ENCODE measurements around the gene PHF24. TPM values are rescaled to one million over a fixed set of nuclear protein-coding genes. Genes with fewer than 3 reads are reported as not detected.

The PHF24 gene
- polyA plus RNA-seq, 1 of the 3 experiments (the other 2 are of a cell fraction), result not detected

DNA sequence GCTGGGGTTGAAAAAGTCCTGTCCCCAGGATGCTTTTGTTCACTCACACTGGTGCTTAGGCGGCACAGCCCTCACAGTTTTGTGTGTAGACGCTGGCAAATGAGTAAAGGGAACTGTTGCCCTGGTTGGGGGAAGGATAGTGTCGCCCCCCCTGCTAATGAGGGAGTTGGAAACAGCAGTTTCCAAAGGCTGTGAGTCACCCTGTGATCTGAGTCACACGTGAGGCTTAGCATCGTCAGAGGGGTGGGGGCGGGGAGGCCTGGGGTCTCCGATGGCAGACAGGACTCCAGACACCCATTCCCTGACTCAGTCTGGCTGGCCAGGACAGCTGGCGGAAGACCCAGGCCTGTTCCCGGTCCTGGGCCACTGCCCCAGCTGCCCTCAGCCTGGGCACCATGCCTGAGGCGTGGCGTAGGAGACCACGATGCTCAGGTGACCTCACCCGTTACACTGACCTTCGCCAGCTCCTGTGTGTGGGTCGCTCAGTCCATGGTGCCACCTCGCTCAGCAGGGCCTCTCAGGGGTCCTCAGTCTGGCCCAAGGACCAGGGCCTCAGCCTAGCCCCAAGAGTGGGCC, 34.4 kb downstream of the PHF24 start:
- no peaks in the 10 kb centered on the region for H3K27me3 ChIP-seq (ENCODE audit: insufficient read depth)
- H3K36me3 ChIP-seq (replicated peaks in 1 of 2; ENCODE audit: control insufficient read depth in 1 of 2, insufficient read depth in 2 of 2, low read length in 1 of 2), result peaks cover 7 to 15% of the 10 kb centered on the region in 2 experiments
- H3K9me2 ChIP-seq, result no peaks in the 10 kb centered on the region
- H4K20me1 ChIP-seq (ENCODE audit: insufficient read depth), result no peaks in the 10 kb centered on the region
- ChIA-PET POLR2A (interaction anchor here (1.7 kb wide), 1 partner anchor 93 kb away, joined by 5 read pairs; no protein-coding TSS in a partner anchor), CTCF (interaction anchor here (1.1 to 8.5 kb wide), 3 partner anchors 59 to 96 kb away, joined by 3 to 174 read pairs (median 9); partner anchors contain the start of gene VCP)
- WGBS (ENCODE audit: low lambda C conversion rate), result 17% methylated on average over 3 of the region's 16 CpGs
- peak overlapping the region; percentile 75 to 88 for H3K27ac ChIP-seq (ENCODE audit: low read depth in 2 of 2, low read length in 1 of 2)
- no peak for DNase-seq
- H3F3A ChIP-seq (replicated peaks; ENCODE audit: insufficient read depth), result peaks cover 24% of the 10 kb centered on the region
- H3K9ac ChIP-seq, result no peak overlapping the region
- H3K4me2 ChIP-seq, result peak overlapping the region; percentile 48
- no peaks in the 10 kb centered on the region for H3K9me3 ChIP-seq
- H3K4me3 ChIP-seq (ENCODE audit: low read depth in 2 of 2, low read length in 1 of 2), result no peak overlapping the region; a peak in 1 of 4 replicates
- H3K4me1 ChIP-seq (ENCODE audit: control insufficient read depth in 1 of 2, insufficient read depth in 2 of 2, low read depth in 1 of 2, low read length in 1 of 2), result peaks cover 28 to 62% of the 10 kb centered on the region in 2 experiments
- H3K79me2 ChIP-seq (ENCODE audit: insufficient read depth), result peaks cover 3% of the 10 kb centered on the region; the same call in 1 of the 2 replicates
- H2AFZ ChIP-seq (ENCODE audit: low read depth), result no peak overlapping the region
- TF ChIP-seq EZH2phosphoT487 (IDR thresholded peaks at IDR 0.05; ENCODE audit: borderline replicate concordance, low read depth), result no peak
- TF ChIP-seq SMC3 (IDR thresholded peaks at IDR 0.05; ENCODE audit: low read depth, low read length), result no peak
- no peak for TF ChIP-seq RFX5 (IDR thresholded peaks at IDR 0.05; ENCODE audit: low read length)
- no peak for TF ChIP-seq SIN3A (IDR thresholded peaks at IDR 0.05; ENCODE audit: borderline replicate concordance, low read depth, low read length)
- peak; percentile 71; the same call in 1 of the 2 replicates for TF ChIP-seq RXRA (IDR thresholded peaks at IDR 0.05; ENCODE audit: borderline replicate concordance, low read depth)
- no peak for TF ChIP-seq GABPA (IDR thresholded peaks at IDR 0.05; ENCODE audit: low read depth)
- peak; percentile 72 for TF ChIP-seq TCF12 (IDR thresholded peaks at IDR 0.05)
- TF ChIP-seq, protein P1, sequence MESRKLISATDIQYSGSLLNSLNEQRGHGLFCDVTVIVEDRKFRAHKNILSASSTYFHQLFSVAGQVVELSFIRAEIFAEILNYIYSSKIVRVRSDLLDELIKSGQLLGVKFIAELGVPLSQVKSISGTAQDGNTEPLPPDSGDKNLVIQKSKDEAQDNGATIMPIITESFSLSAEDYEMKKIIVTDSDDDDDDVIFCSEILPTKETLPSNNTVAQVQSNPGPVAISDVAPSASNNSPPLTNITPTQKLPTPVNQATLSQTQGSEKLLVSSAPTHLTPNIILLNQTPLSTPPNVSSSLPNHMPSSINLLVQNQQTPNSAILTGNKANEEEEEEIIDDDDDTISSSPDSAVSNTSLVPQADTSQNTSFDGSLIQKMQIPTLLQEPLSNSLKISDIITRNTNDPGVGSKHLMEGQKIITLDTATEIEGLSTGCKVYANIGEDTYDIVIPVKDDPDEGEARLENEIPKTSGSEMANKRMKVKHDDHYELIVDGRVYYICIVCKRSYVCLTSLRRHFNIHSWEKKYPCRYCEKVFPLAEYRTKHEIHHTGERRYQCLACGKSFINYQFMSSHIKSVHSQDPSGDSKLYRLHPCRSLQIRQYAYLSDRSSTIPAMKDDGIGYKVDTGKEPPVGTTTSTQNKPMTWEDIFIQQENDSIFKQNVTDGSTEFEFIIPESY (IDR thresholded peaks at IDR 0.05; ENCODE audit: borderline replicate concordance, low read depth), result peak; percentile 68
- no peak for TF ChIP-seq MEF2A (IDR thresholded peaks at IDR 0.05; ENCODE audit: borderline replicate concordance, low read depth)
- TF ChIP-seq POLR2AphosphoS5 (IDR thresholded peaks at IDR 0.05; ENCODE audit: low read depth, low read length), result no peak
- TF ChIP-seq, protein P2, sequence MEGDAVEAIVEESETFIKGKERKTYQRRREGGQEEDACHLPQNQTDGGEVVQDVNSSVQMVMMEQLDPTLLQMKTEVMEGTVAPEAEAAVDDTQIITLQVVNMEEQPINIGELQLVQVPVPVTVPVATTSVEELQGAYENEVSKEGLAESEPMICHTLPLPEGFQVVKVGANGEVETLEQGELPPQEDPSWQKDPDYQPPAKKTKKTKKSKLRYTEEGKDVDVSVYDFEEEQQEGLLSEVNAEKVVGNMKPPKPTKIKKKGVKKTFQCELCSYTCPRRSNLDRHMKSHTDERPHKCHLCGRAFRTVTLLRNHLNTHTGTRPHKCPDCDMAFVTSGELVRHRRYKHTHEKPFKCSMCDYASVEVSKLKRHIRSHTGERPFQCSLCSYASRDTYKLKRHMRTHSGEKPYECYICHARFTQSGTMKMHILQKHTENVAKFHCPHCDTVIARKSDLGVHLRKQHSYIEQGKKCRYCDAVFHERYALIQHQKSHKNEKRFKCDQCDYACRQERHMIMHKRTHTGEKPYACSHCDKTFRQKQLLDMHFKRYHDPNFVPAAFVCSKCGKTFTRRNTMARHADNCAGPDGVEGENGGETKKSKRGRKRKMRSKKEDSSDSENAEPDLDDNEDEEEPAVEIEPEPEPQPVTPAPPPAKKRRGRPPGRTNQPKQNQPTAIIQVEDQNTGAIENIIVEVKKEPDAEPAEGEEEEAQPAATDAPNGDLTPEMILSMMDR (IDR thresholded peaks at IDR 0.05), result no peak
- no peak for TF ChIP-seq TEAD4 (IDR thresholded peaks at IDR 0.05; ENCODE audit: borderline replicate concordance, insufficient read depth)
- no peak for TF ChIP-seq GATA2 (CRISPR knock-in tag; IDR thresholded peaks at IDR 0.05)
- TF ChIP-seq, protein P3, sequence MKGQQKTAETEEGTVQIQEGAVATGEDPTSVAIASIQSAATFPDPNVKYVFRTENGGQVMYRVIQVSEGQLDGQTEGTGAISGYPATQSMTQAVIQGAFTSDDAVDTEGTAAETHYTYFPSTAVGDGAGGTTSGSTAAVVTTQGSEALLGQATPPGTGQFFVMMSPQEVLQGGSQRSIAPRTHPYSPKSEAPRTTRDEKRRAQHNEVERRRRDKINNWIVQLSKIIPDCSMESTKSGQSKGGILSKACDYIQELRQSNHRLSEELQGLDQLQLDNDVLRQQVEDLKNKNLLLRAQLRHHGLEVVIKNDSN (IDR thresholded peaks at IDR 0.05; ENCODE audit: borderline replicate concordance, low read depth), result no peak
- TF ChIP-seq, protein P4, sequence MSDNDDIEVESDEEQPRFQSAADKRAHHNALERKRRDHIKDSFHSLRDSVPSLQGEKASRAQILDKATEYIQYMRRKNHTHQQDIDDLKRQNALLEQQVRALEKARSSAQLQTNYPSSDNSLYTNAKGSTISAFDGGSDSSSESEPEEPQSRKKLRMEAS (IDR thresholded peaks at IDR 0.05; ENCODE audit: low read depth), result peak; percentile 71
- no peak for TF ChIP-seq TAF1 (IDR thresholded peaks at IDR 0.05; ENCODE audit: borderline replicate concordance, low read depth, low read length)
- no peak for TF ChIP-seq FOXJ3 (CRISPR knock-in tag; IDR thresholded peaks at IDR 0.05)
- TF ChIP-seq JUND (IDR thresholded peaks at IDR 0.05), result peak; percentile 94
- no peak for TF ChIP-seq RCOR1 (IDR thresholded peaks at IDR 0.05; ENCODE audit: low read length)
- TF ChIP-seq, protein P5, sequence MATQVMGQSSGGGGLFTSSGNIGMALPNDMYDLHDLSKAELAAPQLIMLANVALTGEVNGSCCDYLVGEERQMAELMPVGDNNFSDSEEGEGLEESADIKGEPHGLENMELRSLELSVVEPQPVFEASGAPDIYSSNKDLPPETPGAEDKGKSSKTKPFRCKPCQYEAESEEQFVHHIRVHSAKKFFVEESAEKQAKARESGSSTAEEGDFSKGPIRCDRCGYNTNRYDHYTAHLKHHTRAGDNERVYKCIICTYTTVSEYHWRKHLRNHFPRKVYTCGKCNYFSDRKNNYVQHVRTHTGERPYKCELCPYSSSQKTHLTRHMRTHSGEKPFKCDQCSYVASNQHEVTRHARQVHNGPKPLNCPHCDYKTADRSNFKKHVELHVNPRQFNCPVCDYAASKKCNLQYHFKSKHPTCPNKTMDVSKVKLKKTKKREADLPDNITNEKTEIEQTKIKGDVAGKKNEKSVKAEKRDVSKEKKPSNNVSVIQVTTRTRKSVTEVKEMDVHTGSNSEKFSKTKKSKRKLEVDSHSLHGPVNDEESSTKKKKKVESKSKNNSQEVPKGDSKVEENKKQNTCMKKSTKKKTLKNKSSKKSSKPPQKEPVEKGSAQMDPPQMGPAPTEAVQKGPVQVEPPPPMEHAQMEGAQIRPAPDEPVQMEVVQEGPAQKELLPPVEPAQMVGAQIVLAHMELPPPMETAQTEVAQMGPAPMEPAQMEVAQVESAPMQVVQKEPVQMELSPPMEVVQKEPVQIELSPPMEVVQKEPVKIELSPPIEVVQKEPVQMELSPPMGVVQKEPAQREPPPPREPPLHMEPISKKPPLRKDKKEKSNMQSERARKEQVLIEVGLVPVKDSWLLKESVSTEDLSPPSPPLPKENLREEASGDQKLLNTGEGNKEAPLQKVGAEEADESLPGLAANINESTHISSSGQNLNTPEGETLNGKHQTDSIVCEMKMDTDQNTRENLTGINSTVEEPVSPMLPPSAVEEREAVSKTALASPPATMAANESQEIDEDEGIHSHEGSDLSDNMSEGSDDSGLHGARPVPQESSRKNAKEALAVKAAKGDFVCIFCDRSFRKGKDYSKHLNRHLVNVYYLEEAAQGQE (IDR thresholded peaks at IDR 0.05; ENCODE audit: low read depth, low read length), result no peak
- TF ChIP-seq FOXM1 (IDR thresholded peaks at IDR 0.05; ENCODE audit: low read depth), result no peak
- TF ChIP-seq RAD21 (IDR thresholded peaks at IDR 0.05; ENCODE audit: low read length), result no peak
- peak; percentile 40 for TF ChIP-seq CHD2 (IDR thresholded peaks at IDR 0.05; ENCODE audit: low read length, partially characterized antibody)
- no peak; a peak in 1 of 4 replicates for TF ChIP-seq EP300 (IDR thresholded peaks at IDR 0.05; ENCODE audit: borderline replicate concordance in 1 of 2, low read depth in 1 of 2, low read length in 1 of 2)
- TF ChIP-seq NFIC (IDR thresholded peaks at IDR 0.05; ENCODE audit: borderline replicate concordance), result 0 out of 2 replicates have a peak, but pooled peaks have one; percentile 31
- no peak for TF ChIP-seq YY1 (IDR thresholded peaks at IDR 0.05; ENCODE audit: low read depth)

All from SK-N-SH (cell line).